HepG2 (cell line): ENCODE data around the gene OR52E2. TPM values are rescaled to one million over a fixed set of nuclear protein-coding genes. Genes with fewer than 3 reads are reported as not detected.

Experiments
- ATAC-seq: fragments of 200-7000 bp; cut with Tn5 transposase; 3 replicates; pipeline ENCODE4 v1.9.1; 2020; ENCODE audit warnings: mild to moderate bottlenecking, moderate library complexity
- BruUV-seq: library from RNA; stranded (reverse); fragments of 400-500 nt; replicated peaks from 2 replicates; lab custom pipeline; 2021; lab: Mats Ljungman, UMichigan
- CTCF ChIA-PET: fragments of 300-600 bp; formaldehyde crosslinking; extraction: SDS; loops from one replicate; lab custom pipeline; 2021; ENCODE audit warnings: low total read pairs, inconsistent platforms, low intra/inter-chr PET ratio; lab: Yijun Ruan, JAX
- POLR2A ChIA-PET: fragments of 350-600 bp; sonication (Branson Sonifier 250); formaldehyde crosslinking; loops from one replicate; lab custom pipeline; 2020; ENCODE audit warnings: antibody characterized with exemption, inconsistent platforms; lab: Yijun Ruan, JAX
- DNase-seq: peaks from one replicate; pipeline ENCODE4 v3.0.0-alpha.2; 2015; ENCODE audit warnings: low spot score
- FAIRE-seq: peaks from 3 replicates; lab custom pipeline; 2011; peaks lifted over from hg19 to GRCh38; lab: Jason Lieb, UNC
- H2AFZ ChIP-seq: one replicate; pipeline ENCODE4 v1.6.1; 2011; ENCODE audit warnings: low read length, inconsistent platforms
- H3K27ac ChIP-seq: fragments of 300-600 bp; 3 replicates; pipeline ENCODE4 v1.8.0; 2011; ENCODE audit warnings: mixed run types, mild to moderate bottlenecking, mixed read lengths, low read length, inconsistent platforms; ENCODE audit not compliant: insufficient read depth; ENCODE audit errors: extremely low read length
- H3K27me3 ChIP-seq, 2 experiments: fragments of 200-600 bp in 1 of 2; 2 replicates in 1 of 2; 3 replicates in 1 of 2; pipeline versions ENCODE4 v1.6.0 to v1.8.0; 2011; ENCODE audit warnings: low read length in 2 of 2, mild to moderate bottlenecking in 2 of 2, moderate library complexity in 2 of 2, inconsistent platforms in 1 of 2; ENCODE audit not compliant: insufficient read depth in 2 of 2, control insufficient read depth in 1 of 2
- H3K36me3 ChIP-seq, 2 experiments: fragments of 200-600 bp in 1 of 2; replicated peaks in 1 of 2; 2 replicates in 1 of 2; 3 replicates in 1 of 2; pipeline versions ENCODE4 v1.5.1 to v1.8.0; 2011; ENCODE audit warnings: low read length in 2 of 2, inconsistent platforms in 1 of 2; ENCODE audit not compliant: insufficient read depth in 2 of 2, control insufficient read depth in 1 of 2
- H3K4me1 ChIP-seq: 2 replicates; pipeline ENCODE4 v1.5.1; 2012; ENCODE audit warnings: low read length, inconsistent platforms; ENCODE audit not compliant: insufficient read depth
- H3K4me2 ChIP-seq: 2 replicates; pipeline ENCODE4 v1.6.0; 2011; ENCODE audit warnings: low read depth, low read length, inconsistent platforms
- H3K4me3 ChIP-seq, 3 experiments: fragments of 200-600 bp in 1 of 3; sonication (generic), shearing (Covaris generic) in 1 of 3; replicated peaks in 1 of 3; 2 replicates each; pipeline ENCODE4 v1.5.1; 2011 to 2016; ENCODE audit warnings: low read length in 3 of 3, inconsistent platforms in 2 of 3, low read depth in 2 of 3, mild to moderate bottlenecking in 2 of 3, control low read depth in 1 of 3, mixed read lengths in 1 of 3; ENCODE audit not compliant: insufficient read depth in 1 of 3
- H3K79me2 ChIP-seq: one replicate; pipeline ENCODE4 v1.6.1; 2011; ENCODE audit warnings: low read length, inconsistent platforms; ENCODE audit not compliant: insufficient read depth
- H3K9ac ChIP-seq: 2 replicates; pipeline ENCODE4 v1.6.0; 2011; ENCODE audit warnings: mild to moderate bottlenecking, low read depth, low read length, inconsistent platforms; ENCODE audit not compliant: insufficient read depth
- H3K9me3 ChIP-seq: 2 replicates; pipeline ENCODE4 v1.5.1; 2012; ENCODE audit warnings: mild to moderate bottlenecking, low read length
- H4K20me1 ChIP-seq: 2 replicates; pipeline ENCODE4 v1.6.0; 2011; ENCODE audit warnings: inconsistent platforms, mild to moderate bottlenecking, low read length, moderate library complexity; ENCODE audit not compliant: insufficient read depth
- FOSL1 ChIP-seq: sonication (generic); formaldehyde crosslinking; IDR thresholded peaks from 2 replicates; pipeline ENCODE4 v1.9.0; 2021; ENCODE audit warnings: missing genetic modification reagents, borderline replicate concordance
- MAFF ChIP-seq: IDR thresholded peaks from 2 replicates; pipeline ENCODE4 v1.6.1; 2011; ENCODE audit warnings: low read depth, low read length, improper control_type of control experiment
- MAFK ChIP-seq, 2 experiments: IDR thresholded peaks in 1 of 2; conservative IDR thresholded peaks in 1 of 2; 2 replicates each; pipeline ENCODE4 v1.6.1; 2011; ENCODE audit warnings: improper control_type of control experiment in 2 of 2, low read length in 2 of 2
- ZNF30 ChIP-seq: sonication (generic); formaldehyde crosslinking; IDR thresholded peaks from 2 replicates; pipeline ENCODE4 v1.5.0; 2020; ENCODE audit warnings: mild to moderate bottlenecking, missing genetic modification reagents
- WGBS: methylation state at CpG from one replicate; pipeline ENCODE4 v1.1.6; 2017; ENCODE audit warnings: low lambda C conversion rate; 5-methylcytosine and 5-hydroxymethylcytosine counted together
- in situ Hi-C: cut with HindIII; loops from 2 replicates; pipeline ENCODE4 v1.10.0; 2017; ENCODE audit warnings: low pct_unique_long_range_greater_than_20kb; ENCODE audit not compliant: extremely low pct_ligation_motif_present
- intact Hi-C: fragments of 100-400 bp; cut with micrococcal nuclease; formaldehyde crosslinking; loops from one replicate; pipeline ENCODE4 v1.10.0; 2022; ENCODE audit not compliant: unreplicated experiment
- polyA plus RNA-seq, 8 experiments: library from polyadenylated mRNA; depleted of rRNA in 3 of 8; stranded (reverse) in 7 of 8; unstranded in 1 of 8; fragments of >200 nt; fragmentation: Illumina TruSeq in 4 of 8; extraction: Trizol in 4 of 8; gene quantifications; 2 replicates each; pipeline versions ENCODE4 v1.2.1 to v1.2.3, GENCODE V29; 2011 to 2016; ENCODE audit warnings: low read depth in 4 of 8, missing spikeins in 1 of 8, mixed read lengths in 1 of 8; ENCODE audit not compliant: insufficient read depth in 1 of 8
- total RNA-seq, 5 experiments: library from RNA; depleted of rRNA; stranded (reverse); fragments of >200 nt; fragmentation: Illumina TruSeq; extraction: Trizol; gene quantifications; 2 replicates each; pipeline ENCODE4 v1.2.3, GENCODE V29; 2016; ENCODE audit warnings: low read depth in 1 of 5
- TF ChIP-seq, protein P1 (sequence below): sonication (generic); formaldehyde crosslinking; IDR thresholded peaks from 2 replicates; pipeline ENCODE4 v1.8.1; 2023; ENCODE audit warnings: mild to moderate bottlenecking, moderate library complexity, missing genetic modification reagents

Gene OR52E2
- total and polyA plus RNA-seq, 2 of the 13 experiments (the other 11 are each of a cell fraction or from before 2014, with no cell fraction given): not detected

DNA sequence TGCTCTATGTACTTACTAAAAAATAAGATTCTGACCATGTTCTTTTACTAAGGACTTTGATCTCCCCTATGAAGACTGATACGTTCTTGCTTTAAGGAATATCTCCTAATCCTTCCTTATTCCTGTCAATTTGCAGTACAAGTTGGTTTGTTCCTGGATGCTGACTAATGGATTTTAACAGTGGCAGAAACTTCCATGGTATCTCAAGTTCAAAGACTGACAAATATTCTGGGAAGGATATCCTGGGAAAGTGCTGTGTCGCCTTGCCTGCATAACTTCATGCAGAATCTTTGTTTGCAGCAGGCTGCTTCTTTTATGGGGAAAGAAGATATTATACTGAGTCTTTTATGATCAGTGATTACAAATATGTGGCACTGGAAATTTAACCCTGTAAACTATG, 21.5 kb downstream of the OR52E2 start:
- POLR2A ChIA-PET: no interaction called here
- H3K79me2 ChIP-seq: no peaks in the 10 kb centered on the region

DNA sequence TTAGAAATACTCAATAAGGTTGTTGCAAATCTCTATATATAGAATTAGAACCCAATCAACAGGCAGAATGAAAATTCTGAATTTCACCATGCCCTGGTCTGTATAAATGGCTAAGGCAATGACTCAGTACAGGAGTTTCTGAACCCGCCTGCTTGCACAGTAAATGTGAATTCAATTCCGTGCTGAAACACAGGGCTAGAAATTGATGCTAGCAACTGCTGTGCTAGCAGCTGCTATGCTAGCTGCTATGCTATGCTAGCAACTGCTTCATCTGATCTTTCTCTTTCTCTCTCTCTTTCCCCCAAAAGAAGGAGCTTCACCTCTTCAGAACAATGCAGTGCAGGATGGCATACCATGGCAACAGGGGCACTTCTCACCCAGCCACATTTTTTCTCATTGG, 22.8 kb downstream of the OR52E2 start:
- no TSS peak for BruUV-seq
- Histone ChIP-seq H3K27me3 (no peaks in the 10 kb centered on the region), H3K4me3 (no peak overlapping the region), H3K9ac (no peak overlapping the region), H3K4me1 (no peaks in the 10 kb centered on the region), H3K79me2 (no peaks in the 10 kb centered on the region), H3K27ac (no peak overlapping the region), H4K20me1 (no peaks in the 10 kb centered on the region), H3K9me3 (no peaks in the 10 kb centered on the region), H3K36me3 (no peaks in the 10 kb centered on the region), H2AFZ (no peak overlapping the region), H3K4me2 (no peak overlapping the region)
- ChIA-PET POLR2A (no interaction called here), CTCF (no interaction called here)
- WGBS: 14% methylated on average over 2 of the region's 2 CpGs
- ATAC-seq: no peak
- no peak for DNase-seq
- TF ChIP-seq FOSL1 (CRISPR knock-in tag): no peak
- TF ChIP-seq, protein P1, sequence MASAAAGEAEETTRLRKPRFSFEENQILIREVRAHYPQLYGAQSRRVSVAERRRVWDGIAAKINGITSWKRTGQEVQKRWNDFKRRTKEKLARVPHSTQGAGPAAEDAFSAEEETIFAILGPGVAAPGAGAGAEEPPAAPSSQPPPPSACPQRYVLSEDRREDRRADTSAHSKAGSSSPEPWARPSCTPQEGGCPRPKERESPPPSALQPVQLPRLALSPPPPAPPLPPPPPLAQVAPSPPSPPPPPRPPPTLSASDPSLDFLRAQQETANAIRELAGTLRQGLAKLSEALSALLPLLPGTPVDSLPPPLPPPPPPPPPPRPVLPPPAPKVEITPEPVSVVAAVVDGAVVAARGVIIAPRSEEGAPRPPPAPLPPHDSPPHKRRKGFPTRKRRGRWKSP (CRISPR knock-in tag): no peak
- FAIRE-seq: no peak
- intact Hi-C loops (no loop called here), in situ Hi-C loops (no loop called here)

More for the DNA sequence above, 21.5 kb downstream of the OR52E2 start:
- H3K9me3 ChIP-seq: no peaks in the 10 kb centered on the region
- H3K27ac ChIP-seq: no peak overlapping the region
- in situ Hi-C loops: no loop called here
- H4K20me1 ChIP-seq: no peaks in the 10 kb centered on the region
- intact Hi-C loops: no loop called here
- no peaks in the 10 kb centered on the region for H3K36me3 ChIP-seq
- no peaks in the 10 kb centered on the region for H3K4me1 ChIP-seq
- WGBS: 19% methylated on average over 2 of the region's 2 CpGs
- FAIRE-seq: no peak
- no peak overlapping the region for H3K4me3 ChIP-seq
- DNase-seq: no peak
- no TSS peak for BruUV-seq
- no peak overlapping the region for H3K9ac ChIP-seq
- TF ChIP-seq MAFF: peak; percentile 65
- TF ChIP-seq MAFK (conservative IDR thresholded peaks at IDR 0.05 in 1 of 2, IDR thresholded peaks at IDR 0.05 in 1 of 2; ENCODE audit: low read length in 2 of 2): peak; percentile 56 to 76
- TF ChIP-seq ZNF30 (CRISPR knock-in tag): no peak
- H2AFZ ChIP-seq: no peak overlapping the region
- CTCF ChIA-PET: no interaction called here
- H3K4me2 ChIP-seq: no peak overlapping the region
- ATAC-seq: no peak
- no peaks in the 10 kb centered on the region for H3K27me3 ChIP-seq
